Testis (tissue), 2 donors: ENCODE measurements around the gene VWF.

Experiments used
- CTCF ChIP-seq, 3 experiments: fragments of 450-650 bp in 2 of 3; fragments of 200-600 bp in 1 of 3; sonication (generic) in 1 of 3; IDR thresholded peaks; one replicate each; pipeline ENCODE4 v1.5.1; 2016 to 2019; ENCODE audit warnings: antibody characterized with exemption in 3 of 3, mild to moderate bottlenecking in 2 of 3, moderate library complexity in 1 of 3
- POLR2A ChIP-seq: fragments of 450-650 bp; IDR thresholded peaks from one replicate; pipeline ENCODE4 v1.6.1; 2017; ENCODE audit warnings: antibody characterized with exemption, mild to moderate bottlenecking, moderate library complexity

- TF ChIP-seq CTCF (IDR thresholded peaks at IDR 0.05) (no peak), POLR2A (no peak)
Measured at GRCh38 chr12:6026998-6027397, 97.5 kb downstream of the VWF start.
